Pulmonary artery endothelial cell (primary cell): ENCODE measurements around the gene POLK. TPM values are rescaled to one million over a fixed set of nuclear protein-coding genes. Genes with fewer than 3 reads are reported as not detected.
"Not testable (repeated sequence)": the region's sequence is repeated elsewhere in the genome, so short reads cannot be mapped to it uniquely, and the experiment has no call there.

Source experiments
- DNase-seq: peaks from one replicate; pipeline ENCODE4 v3.0.0-alpha.2; 2011; ENCODE audit warnings: low read depth, low spot score
- total RNA-seq: library from RNA; depleted of rRNA; stranded (reverse); fragments of >200 nt; gene quantifications from 2 replicates; pipeline ENCODE4 v1.2.3, GENCODE V29; 2014

POLK gene
- total RNA-seq, 1 donor from 2014 or later = 24.3 TPM

- no peak for DNase-seq
These were observed 97.2 kb downstream of the POLK start for GRCh38 chr5:75608870-75609269.

DNA sequence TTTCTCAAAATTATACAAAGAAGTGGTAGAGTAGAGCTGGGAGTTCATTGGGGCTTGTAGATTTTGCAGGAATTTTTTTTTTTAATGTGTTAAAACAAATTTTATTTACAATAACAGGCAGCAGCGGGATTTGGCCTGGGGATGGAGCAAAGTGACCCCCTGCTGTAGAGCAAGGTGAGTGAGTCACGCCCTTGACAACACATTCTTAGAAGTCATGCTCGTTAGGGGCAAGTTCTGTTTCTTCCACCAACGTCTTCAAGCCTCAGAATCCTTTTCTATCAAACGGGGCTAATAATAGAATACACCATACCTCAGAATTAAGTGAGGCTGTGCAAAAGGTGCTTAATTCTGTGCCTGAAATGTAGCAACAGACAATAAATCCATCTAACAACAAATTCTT is 98.5 kb downstream of the POLK start:
- DNase-seq = no peak

- DNase-seq = not testable (repeated sequence)
These were observed 99.2 kb downstream of the POLK start for GRCh38 chr5:75610859-75611310.

DNA sequence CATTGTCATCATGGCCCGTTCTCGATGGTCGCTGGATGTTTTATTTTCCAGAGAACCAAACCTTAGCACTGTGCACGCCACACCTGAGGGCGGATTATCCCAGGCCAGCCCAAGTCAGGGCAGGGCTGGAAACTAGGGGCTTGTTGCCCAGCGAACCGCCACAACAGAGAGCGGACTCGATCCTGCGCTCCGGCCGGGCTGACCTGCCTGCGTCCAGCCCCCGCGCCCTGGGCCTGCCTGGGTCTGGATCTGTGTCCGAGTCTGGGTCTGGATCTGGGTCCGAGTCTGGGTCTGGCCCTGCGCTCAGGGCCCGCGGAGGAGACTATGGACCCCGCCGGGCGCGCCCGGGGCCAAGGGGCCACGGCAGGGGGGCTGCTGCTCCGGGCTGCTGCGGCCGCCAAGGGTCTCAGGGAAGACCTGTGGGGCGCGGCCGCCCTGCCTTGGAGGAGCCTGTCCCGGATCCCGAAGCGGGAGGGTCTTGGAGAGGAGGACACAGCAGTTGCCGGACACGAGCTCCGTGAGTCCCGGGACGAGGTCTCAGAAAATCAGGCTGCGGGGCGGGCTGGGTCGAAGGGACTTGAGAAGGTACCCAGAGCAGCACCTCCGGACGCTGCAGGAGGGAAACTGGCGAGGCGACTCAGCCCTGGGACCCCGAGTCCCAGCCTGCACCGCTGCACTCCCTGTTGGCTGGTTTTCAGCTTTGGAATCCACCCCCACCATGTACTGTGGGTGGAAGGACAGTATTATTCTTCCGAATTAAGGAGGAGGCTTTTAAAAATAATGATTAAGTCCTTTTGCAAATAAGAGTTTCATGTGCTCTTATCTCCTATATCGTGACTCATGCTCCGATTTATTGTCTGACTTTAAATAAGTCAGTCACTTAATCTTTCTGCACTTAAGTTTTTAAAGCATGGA is 99.9 kb downstream of the POLK start, which contains the start of gene ANKDD1B:
ANKDD1B (plus strand) TSS at position 143 of the 915 bp plus-strand sequence; CDS start at position 325, 182 bp downstream.
- DNase-seq = no peak

DNA sequence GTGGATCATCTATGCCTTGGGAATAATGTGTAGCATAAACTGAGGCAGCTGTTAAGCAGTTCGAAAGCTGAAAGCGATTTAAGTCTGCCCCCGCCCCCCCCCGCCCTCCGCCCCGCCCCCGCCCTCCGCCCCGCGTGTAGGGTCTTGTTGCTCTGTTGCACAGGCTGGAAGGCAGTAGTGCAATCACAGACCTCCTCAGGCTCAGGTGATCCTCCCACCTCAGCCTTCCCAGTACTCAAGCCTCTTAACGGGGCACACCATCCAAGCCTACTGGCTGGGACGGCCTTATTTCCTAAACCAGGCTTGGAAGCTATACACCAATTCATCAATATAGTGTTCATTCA is 100.5 kb downstream of the POLK start:
- DNase-seq = no peak

GRCh38 chr5:75612901-75613300 is 101.2 kb downstream of the POLK start:
- no peak for DNase-seq

GRCh38 chr5:75614176-75614575 is 102.5 kb downstream of the POLK start:
- no peak for DNase-seq

GRCh38 chr5:75616371-75616881 is 104.7 kb downstream of the POLK start:
- DNase-seq = no peak

GRCh38 chr5:75616971-75617621 is 105.4 kb downstream of the POLK start:
- DNase-seq = no peak

- DNase-seq = no peak
These were observed 106.2 kb downstream of the POLK start for GRCh38 chr5:75617736-75618352.

- no peak for DNase-seq
These were observed 108.7 kb downstream of the POLK start for GRCh38 chr5:75620184-75620959.

- DNase-seq = no peak
These were observed 110.9 kb downstream of the POLK start for GRCh38 chr5:75622564-75622963.

GRCh38 chr5:75623846-75624245 is 112.2 kb downstream of the POLK start:
- no peak for DNase-seq

DNA sequence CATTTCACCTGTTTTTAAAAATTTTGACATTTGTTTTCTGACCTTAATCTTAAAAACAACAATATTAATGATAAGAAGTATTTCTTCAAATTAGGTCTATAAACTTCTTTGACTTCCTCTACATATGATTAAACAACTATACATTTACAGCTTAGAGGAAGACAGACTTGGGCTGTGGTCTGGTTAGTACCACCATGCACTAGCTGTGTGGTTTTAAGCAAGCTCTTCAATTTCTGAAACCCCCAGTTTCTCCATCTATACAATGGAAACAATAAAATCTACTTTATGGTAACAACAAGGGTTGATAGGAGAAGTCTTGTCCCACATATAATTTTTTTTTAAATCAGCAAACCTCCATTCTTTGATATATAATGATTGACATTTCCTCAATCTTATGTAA is 115.3 kb downstream of the POLK start:
- DNase-seq = no peak

DNA sequence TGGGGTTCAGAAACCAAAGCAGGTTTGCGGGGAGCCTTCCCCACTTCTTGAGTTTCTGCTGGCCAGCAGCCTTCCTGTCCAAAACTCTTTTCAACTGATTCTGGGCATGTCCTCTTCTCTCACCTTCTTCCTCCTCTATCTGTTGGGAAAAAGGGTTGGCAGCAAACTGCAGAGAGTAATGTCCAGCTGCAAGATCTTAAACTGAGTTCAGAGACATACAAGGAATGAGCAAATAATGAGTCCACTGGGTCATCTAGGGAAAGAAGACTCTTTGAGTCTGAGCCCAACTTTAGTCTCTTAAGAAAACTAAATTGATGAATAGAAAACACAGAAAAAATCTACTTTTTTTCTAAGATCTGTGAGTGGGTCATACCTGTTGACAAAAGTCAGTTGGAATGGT is 116.1 kb downstream of the POLK start:
- DNase-seq = no peak

GRCh38 chr5:75630875-75631274 is 119.2 kb downstream of the POLK start:
- no peak for DNase-seq

GRCh38 chr5:75632321-75632720 is 120.6 kb downstream of the POLK start:
- no peak for DNase-seq

DNA sequence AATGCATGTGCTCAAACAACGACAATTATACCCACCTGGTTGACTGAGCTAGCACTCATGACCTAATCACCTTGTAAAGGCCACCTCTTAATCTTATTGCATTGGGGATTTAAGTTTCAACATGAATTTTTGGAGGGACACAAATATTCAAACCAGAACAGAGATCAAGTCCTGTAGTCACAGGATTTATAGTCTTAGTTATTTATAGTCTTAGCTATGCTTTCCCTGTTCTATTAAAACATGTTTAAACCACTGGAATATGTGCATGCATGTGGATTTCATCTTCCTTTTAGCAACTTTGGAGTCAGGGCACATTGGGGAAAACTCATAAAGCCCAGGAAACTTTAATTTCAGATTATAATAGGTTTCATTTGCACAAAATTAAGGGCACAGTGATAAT is 126.3 kb downstream of the POLK start:
- no peak for DNase-seq

DNA sequence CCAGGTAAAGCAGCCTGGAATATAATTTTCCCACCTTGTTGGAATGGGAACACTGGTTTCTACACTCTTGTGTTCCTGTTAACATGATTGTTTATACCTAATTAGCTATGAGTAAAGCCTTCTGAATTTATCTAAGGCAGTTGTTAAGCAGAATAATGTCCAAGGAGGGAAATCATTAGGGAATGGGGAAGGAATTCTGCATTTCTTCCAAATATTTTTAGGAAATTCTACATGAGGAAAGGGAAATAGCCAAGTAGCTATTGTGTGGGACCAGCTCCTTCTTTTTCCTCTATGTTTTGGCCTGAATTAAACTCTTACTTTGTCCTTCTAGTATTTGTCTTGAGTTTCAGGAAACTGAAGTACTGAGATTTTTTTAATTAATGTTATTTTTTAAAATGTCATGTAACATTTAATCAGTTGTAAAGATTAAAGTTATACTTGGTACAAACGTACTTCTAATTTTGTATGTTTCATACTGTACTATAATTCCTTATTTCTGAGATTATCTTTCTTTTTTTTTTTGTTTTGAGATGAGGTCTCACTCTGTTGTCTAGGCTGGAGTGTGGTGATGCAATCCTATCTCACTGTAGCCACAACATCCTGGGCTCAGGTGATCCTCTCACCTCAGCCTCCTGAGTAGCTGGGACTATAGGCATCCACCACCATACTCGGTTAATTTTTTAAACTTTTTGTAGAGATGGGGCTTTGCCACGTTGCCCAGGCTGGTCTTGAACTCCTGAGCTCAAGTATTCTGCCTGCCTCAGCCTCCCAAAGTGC is 128.0 kb downstream of the POLK start:
- DNase-seq = no peak

DNA sequence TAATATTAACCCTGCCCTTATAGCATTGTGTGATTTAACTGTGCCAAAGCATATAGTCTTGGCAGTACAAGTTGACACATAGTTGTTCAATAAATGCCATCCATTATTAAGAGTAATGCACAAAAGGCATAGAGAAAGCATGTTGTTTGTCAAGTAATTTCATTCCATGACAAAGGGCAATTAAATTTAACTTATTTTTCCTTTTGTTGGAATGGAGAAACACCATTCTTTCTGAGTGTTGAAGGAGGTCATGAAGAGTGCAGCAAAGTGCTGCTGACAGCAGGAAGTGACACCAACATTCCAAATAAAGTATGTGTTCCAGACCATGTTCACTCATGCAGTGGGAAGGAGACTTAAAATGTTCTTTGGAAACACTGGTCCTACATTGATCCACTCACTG is 128.7 kb downstream of the POLK start:
- peak; percentile 78 for DNase-seq
